Measurements from ENCODE around the gene INPP5A. TPM values are rescaled to one million over a fixed set of nuclear protein-coding genes. Genes with fewer than 3 reads are reported as not detected.
A peak's percentile ranks its signal among the peaks of the same experiment; 100 is the strongest.

The INPP5A gene
- total RNA-seq, 1 experiment from 2014 or later: 15.3 TPM

- no peak for DNase-seq (ENCODE audit: low read depth)
Observed at GRCh38 chr10:132742837-132743194, 205.2 kb downstream of the INPP5A start.

- DNase-seq (ENCODE audit: low read depth): peak; percentile 11
Observed at GRCh38 chr10:132743196-132743924, 205.8 kb downstream of the INPP5A start.

- no peak for DNase-seq (ENCODE audit: low read depth)
Observed at GRCh38 chr10:132743925-132744490, 206.4 kb downstream of the INPP5A start.

GRCh38 chr10:132744839-132745238 lies 207.3 kb downstream of the INPP5A start:
- no peak for DNase-seq (ENCODE audit: low read depth)

GRCh38 chr10:132745511-132745910 lies 207.9 kb downstream of the INPP5A start:
- no peak for DNase-seq (ENCODE audit: low read depth)

- DNase-seq (ENCODE audit: low read depth): no peak
Observed at GRCh38 chr10:132745971-132746370, 208.4 kb downstream of the INPP5A start.

- DNase-seq (ENCODE audit: low read depth): no peak
Observed at GRCh38 chr10:132746386-132746785, 208.8 kb downstream of the INPP5A start.

GRCh38 chr10:132746801-132747625 lies 209.4 kb downstream of the INPP5A start:
- DNase-seq (ENCODE audit: low read depth): no peak

- DNase-seq (ENCODE audit: low read depth): no peak
Observed at GRCh38 chr10:132748135-132748534, 210.5 kb downstream of the INPP5A start.

GRCh38 chr10:132748545-132749370 lies 211.2 kb downstream of the INPP5A start:
- DNase-seq (ENCODE audit: low read depth): no peak

- no peak for DNase-seq (ENCODE audit: low read depth)
Observed at GRCh38 chr10:132749371-132749795, 211.8 kb downstream of the INPP5A start.

- DNase-seq (ENCODE audit: low read depth): no peak
Observed at GRCh38 chr10:132750936-132751335, 213.3 kb downstream of the INPP5A start.

- no peak for DNase-seq (ENCODE audit: low read depth)
Observed at GRCh38 chr10:132752378-132752777, 214.8 kb downstream of the INPP5A start.

GRCh38 chr10:132752961-132753360 lies 215.4 kb downstream of the INPP5A start:
- no peak for DNase-seq (ENCODE audit: low read depth)

- DNase-seq (ENCODE audit: low read depth): no peak
Observed at GRCh38 chr10:132753596-132753995, 216.0 kb downstream of the INPP5A start.

- no peak for DNase-seq (ENCODE audit: low read depth)
Observed at GRCh38 chr10:132754071-132754470, 216.5 kb downstream of the INPP5A start.

- no peak for DNase-seq (ENCODE audit: low read depth)
Observed at GRCh38 chr10:132755166-132755711, 217.7 kb downstream of the INPP5A start.

- no peak for DNase-seq (ENCODE audit: low read depth)
Observed at GRCh38 chr10:132756591-132756990, 219.0 kb downstream of the INPP5A start.

GRCh38 chr10:132757171-132757570 lies 219.6 kb downstream of the INPP5A start:
- no peak for DNase-seq (ENCODE audit: low read depth)

- DNase-seq (ENCODE audit: low read depth): no peak
Observed at GRCh38 chr10:132758865-132759264, 221.3 kb downstream of the INPP5A start.

GRCh38 chr10:132761395-132762060 lies 223.9 kb downstream of the INPP5A start:
- DNase-seq (ENCODE audit: low read depth): no peak

Measured in M059J (cell line).